GM19193 (cell line): ENCODE results near the gene HNRNPA3.

Experiments
- POLR2A ChIP-seq: IDR thresholded peaks from 4 replicates; pipeline ENCODE4 v1.6.1; 2011; ENCODE audit not compliant: insufficient read depth, insufficient read length; ENCODE audit errors: extremely low read depth

HNRNPA3 gene

DNA sequence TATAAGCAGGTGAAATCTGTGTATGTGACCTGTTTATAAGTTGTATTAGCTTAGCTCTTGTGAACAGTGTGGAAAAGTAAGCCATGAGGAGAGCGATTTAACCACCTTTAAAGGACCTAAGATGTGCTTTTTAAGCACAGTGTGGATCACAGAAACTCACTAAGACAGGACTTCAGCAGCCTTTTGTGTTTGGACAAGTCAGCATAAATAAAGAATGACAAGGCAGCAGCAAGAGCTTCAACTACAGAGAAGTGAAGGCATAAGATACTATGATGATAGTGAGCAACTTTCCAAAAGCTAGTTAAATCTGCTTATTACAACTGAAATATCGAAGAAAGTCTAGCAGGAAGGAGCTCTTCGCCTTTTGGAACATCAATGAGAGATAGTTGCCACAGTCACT, 8.9 kb downstream of the HNRNPA3 start:
- TF ChIP-seq POLR2A: no peak

DNA sequence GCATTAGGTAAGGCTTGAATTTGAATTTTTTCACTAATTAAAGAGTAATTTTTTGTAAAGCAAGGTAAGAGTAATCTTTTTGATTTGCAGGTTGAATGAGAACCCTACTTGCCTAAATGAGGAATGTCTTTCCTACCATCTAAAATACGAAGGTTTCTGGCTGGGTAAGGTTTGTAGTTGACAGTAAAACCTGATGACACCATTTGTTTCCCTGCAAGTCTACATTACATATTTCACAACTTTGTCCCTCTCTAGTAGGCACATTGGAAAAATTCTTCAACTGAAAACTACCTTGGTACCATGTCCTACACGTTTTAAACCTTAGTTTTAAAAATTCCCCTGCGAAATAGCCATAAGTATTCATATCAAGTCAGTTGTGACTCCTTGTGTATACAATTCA, 9.4 kb downstream of the HNRNPA3 start:
- TF ChIP-seq POLR2A: no peak

DNA sequence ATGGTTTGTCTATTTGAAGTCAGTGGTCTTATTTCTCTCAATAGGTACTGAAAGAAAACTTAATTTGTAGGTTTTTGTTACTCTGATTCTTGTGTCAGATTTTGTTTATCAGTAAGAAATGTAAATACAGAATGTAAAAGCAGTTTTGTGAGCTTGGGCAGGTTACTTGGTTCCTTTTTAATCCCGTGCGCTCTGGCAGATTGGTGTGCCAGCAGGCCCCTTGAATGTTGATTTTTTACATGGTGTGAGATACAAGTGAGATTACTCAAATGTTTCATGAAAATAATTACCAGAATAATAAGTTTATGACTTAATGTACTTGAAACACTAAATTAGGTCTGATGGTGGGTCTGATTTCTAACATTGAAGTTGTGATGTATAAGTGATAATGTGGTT, 13.4 kb downstream of the HNRNPA3 start:
- TF ChIP-seq POLR2A: no peak

DNA sequence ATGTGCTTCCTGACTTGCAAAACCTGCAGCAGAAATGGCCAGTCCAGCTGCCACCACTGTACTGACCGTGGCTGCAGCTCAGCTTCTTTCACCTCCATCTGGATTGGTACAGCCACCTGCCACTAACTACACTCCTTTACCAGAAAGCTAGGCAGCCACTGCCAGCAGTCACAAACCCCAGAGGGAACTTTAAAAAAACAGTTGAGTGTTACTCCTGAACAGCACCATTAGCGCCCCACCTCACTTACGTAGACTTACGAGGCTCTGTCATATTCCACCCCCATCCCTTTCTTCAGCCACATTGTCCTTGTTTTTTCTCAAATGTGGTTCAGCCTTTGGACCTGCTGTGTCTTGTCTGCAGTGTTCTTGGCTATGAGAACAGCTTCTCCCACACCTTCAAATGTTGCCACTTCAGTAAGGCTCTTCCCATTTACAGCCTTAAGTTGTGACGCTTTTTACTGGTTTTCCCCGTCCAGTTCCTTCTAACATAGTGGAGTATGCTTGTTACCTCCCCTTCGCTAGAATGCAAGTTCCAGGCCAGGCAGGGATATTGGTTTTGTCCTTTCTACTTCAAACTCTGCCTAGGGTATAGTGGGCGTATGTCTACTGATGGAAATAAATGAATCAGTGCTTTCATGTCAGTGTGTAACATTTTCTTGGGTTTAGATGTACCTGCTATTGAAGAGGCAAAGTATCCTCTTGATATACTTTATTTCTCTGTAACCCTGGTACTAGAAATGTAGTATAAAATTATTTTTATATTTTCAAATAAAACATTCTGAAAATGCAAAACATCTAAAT, 17.0 kb downstream of the HNRNPA3 start:
- TF ChIP-seq POLR2A: peak; percentile 22

DNA sequence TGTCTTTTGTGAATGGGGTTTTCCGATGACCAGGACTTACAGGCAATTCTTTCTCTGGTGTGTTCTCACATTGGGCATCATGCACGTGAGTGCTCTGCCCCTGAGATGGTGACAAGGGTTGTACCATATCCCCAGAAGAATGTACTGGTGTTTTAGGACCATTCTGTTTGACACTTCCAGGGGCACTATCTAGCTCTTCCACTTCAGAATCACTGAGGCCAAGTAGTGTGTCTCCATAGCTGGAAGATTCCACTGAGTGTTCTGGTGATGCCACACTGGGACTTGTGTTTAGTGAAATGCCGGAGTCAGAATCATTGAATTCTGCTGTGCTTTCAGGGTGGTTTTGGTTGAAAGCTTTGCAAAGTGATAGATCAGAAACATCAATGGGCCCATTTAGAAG, 18.7 kb downstream of the HNRNPA3 start:
- TF ChIP-seq POLR2A: no peak

DNA sequence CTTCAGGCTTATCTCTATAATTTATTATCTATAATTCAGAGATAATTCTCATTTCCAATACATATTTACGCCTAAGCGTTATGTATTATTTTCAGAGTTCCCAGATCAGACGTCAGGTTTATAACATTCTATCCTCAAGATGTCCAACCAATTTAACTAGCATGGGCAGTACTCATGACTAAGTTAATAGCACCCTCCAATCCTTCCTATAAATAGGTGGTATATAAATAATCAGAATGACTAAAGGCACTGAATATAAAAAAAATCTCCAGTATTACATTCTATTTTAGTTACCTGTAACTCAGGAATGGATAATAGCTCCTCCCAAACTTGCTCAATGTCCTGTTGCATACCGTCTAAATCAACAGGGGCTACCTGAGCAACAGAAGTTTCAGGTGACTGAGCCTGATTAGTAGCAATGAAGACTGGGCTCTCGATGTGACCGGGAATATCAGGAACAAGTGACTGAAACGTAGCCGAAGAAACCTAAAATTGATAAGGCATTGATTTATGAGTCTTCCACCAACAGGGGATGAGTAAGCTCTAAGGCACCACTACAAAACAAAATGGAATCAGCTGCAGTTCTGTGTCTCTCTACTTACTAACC, 19.6 kb downstream of the HNRNPA3 start:
- TF ChIP-seq POLR2A: no peak

DNA sequence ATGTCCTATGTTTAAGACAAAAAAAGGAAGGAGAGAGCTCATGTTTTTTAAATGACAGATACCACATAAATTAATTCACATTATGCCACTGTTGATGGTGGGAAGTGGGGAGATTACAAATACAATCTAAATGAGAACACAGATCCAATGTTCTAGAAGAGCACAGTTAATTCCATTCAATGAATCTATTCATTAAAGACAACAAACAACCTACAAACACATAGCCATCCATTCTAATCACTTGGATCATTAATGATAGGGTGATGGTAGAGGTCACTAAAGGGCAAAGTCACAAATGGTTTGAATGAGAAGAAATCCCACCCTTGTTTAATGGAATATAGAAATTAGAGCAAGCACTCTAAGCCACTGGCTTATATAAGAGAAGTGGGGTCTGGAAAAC, 21.7 kb downstream of the HNRNPA3 start:
- no peak for TF ChIP-seq POLR2A

DNA sequence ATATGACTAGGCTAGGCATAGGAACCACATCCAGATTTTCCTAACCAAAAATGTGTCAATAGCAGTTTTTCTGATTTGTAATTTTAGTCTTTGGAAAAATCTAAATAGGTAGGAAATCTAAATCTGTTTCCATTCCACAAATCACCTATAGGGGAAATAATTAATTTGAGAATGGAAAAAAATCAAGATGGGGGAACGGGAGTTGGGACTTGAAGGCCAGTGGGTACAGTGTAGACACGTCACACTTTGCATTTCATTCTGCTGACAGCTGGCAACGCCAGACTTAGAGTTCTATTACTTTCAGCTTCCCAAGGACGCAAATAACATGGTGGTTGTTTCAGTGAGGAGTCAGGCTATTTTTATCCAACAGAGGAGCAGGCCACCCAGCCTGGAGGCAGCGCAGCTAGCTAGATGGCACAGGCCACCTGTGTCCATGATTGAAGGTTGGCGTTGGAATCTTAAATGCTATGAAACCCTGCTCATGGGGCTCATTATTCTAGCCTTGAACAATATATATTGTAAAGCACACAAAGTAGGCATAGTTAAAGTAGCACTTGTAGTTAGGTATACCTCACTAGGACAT, 23.4 kb downstream of the HNRNPA3 start:
- peak; percentile 18 for TF ChIP-seq POLR2A

DNA sequence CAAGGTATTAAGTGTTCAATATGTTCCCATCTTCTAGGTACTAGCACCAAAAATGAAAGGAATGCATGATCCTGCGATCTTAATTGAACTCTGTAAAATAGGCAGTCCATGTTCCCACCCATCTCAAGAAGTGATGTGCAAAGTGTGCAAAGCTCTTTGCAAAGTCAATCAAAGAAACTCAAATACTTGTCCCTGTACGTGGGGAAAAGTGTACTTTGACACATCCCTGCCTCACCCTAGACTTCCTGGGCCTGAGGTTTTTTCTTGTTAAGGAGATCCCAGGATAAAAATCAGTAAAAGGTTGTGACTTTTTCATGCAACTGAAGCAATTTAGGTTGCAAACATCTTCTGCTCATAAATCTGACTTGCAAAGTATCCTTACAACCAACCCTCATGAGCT, 25.3 kb downstream of the HNRNPA3 start:
- TF ChIP-seq POLR2A: no peak

DNA sequence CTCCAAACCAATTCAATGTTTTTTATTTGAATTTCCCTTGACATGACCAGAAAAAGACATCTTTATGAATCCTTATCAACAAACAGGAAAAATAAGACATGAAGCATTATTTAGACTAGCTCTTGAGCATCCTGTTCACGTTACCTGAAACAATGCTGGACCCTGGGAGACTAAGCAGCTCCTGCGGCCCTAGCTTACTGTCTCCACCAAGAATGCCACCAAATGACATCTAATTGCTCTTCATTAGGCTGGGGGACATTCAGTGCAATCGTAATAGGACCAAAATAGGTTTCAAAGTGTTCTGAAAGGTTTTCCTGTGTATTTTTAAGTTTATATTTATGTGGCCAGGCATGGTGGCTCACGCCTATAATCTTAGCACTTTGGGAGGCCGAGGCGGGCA, 26.5 kb downstream of the HNRNPA3 start:
- TF ChIP-seq POLR2A: no peak

DNA sequence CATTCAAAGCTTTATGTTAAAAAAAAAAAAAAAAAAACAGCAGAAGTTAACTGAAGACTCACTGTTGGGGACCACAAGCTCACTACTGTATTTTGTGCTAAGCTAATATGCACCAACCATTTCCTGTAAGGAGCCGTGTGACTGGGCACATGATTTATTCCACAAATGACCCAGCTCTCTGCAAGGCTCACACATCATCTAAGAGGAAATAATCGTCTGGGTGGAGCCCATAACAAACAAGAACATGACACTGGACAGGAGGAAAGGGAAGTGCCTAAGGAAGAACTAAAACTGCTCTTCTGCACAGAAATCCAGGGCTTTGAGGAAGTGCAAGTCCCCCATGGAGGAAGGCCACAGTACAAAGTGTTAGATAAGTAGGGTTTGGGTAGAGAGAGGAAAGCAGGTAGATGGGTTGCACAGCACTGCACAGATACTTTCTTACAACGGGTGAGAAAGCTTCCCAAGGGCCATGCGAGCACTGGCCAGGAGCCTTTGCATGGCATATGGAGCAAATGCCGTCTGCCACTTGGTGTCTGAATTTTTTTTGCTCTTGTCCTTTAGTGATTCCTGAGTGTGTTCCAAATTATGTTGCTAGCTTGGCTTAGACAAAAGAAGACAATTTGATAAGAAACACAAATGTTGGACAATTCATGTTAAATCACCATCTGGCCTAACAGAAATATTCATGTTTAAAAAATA, 27.5 kb downstream of the HNRNPA3 start:
- no peak for TF ChIP-seq POLR2A

DNA sequence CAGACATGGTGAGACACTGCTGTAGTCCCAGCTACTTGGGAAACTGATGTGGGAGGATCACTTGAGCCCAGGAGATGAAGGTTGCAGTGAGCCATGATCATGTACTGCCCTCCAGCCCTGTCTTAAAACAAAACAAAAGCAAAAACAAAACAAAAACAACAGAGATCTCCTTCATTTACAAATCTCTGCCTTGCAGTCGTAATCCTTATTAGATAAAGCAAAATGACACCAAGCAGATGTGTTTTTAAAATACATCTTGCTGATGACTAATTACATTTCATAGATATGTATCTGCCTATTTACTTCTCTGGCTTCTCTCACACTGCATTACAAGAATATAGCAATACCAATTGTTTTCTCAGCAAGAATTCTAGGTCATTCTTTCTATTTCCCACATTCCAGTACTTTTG, 29.1 kb downstream of the HNRNPA3 start:
- TF ChIP-seq POLR2A: no peak

DNA sequence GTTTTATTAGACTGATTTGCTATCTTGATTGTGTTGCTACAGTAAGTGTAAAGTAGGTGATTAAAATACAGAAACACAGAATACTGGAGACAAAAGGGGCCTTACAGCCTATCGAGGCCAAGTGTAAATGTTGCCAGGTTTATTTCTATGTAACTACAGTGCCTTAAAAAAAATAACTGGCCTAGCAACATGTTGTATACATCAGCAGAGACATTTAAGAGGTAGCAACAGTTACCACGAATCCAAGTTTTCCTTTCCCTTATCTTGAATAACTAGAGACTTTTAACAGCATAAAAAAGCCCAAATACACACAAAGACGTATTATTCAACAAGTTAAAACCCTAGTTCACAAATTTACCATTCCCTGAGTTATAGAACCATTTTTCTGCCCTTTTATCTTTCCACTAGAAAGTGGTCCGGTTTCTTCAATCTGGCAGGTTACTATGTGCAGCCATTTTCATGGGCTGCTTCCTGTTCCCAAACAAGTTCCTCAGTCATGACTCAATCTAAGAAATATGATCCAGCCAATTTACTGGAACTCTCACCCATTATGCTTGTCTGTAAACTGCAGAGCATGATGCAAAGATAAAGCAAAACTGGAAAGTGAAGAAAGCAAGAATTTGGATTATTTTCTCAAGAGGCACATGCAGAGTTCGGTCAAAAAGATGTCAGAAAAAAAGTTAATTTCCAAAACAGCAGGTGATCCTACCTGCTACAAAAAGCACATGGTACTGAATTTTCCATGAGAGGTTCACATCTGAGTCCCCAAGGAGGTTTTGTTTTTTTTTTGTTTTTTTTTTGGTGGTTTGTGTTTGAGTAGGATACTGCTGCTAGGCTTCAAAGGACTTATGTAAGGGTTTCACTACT, 29.8 kb downstream of the HNRNPA3 start:
- TF ChIP-seq POLR2A: no peak

DNA sequence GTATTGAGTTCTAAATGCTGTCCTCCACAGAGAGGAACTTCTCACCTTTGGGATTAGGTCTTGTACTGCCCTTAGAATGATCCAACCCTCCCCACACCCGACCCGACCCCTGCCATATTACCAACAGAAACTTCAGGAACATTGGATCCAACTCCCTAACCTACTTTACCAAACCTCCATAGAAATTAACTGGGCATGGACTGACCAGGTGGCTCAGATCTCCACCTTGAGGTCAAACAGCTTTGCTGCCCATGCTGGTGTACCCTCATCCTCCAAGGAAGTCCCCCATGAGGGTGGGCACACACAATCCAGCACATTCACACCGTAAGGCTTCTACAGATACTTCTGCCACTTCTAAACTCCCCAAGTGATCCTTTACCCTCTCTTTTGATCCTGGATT, 30.5 kb downstream of the HNRNPA3 start:
- TF ChIP-seq POLR2A: no peak

DNA sequence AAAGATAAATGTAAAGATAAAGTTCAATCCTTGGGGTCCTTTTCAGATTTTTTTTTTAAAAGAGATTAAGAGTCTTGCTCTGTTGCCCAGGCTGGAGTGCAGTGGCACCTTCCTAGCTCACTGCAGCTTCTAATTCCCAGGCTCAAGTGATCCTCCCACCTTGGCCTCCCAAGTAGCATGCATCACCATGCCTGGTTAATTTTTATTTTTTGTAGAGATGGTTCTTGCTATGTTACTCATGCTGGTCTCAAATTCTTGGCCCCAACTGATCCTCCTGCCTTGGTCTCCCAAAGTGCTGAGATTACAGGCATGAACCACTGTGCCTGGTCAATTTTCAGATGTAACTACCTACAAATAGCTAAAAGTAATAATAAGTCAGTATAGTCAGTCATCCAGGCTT, 30.9 kb downstream of the HNRNPA3 start:
- TF ChIP-seq POLR2A: no peak
